Keratinocyte (primary cell): ENCODE data around the gene CUX1. TPM values are rescaled to one million over a fixed set of nuclear protein-coding genes. Genes with fewer than 3 reads are reported as not detected.

Experiments
- DNase-seq: peaks from one replicate; pipeline ENCODE4 v3.0.0-alpha.2; 2011; ENCODE audit warnings: low read depth, missing footprints, low spot score
- FAIRE-seq: peaks from 2 replicates; lab custom pipeline; 2011; peaks lifted over from hg19 to GRCh38; lab: Jason Lieb, UNC
- H2AFZ ChIP-seq: 2 replicates; pipeline ENCODE4 v1.6.0; 2012; ENCODE audit warnings: low read length, control low read depth, inconsistent platforms; ENCODE audit not compliant: control insufficient read depth
- H3K27ac ChIP-seq: 2 replicates; pipeline ENCODE4 v1.5.1; 2011; ENCODE audit warnings: low read length; ENCODE audit not compliant: control insufficient read depth, insufficient read depth
- H3K27me3 ChIP-seq: 3 replicates; pipeline ENCODE4 v1.6.0; 2011; ENCODE audit warnings: low read length; ENCODE audit not compliant: control insufficient read depth, insufficient read depth; ENCODE audit errors: extremely low read depth
- H3K36me3 ChIP-seq, 2 experiments: 2 replicates in 1 of 2; 3 replicates in 1 of 2; pipeline ENCODE4 v1.5.1; 2011; ENCODE audit warnings: low read length in 2 of 2, mild to moderate bottlenecking in 1 of 2; ENCODE audit not compliant: control insufficient read depth in 2 of 2, insufficient read depth in 2 of 2; ENCODE audit errors: extremely low read depth in 1 of 2
- H3K4me1 ChIP-seq: 3 replicates; pipeline ENCODE4 v1.5.1; 2011; ENCODE audit warnings: low read length; ENCODE audit not compliant: control insufficient read depth, insufficient read depth; ENCODE audit errors: extremely low read depth
- H3K4me2 ChIP-seq: 3 replicates; pipeline ENCODE4 v1.6.0; 2011; ENCODE audit warnings: low read depth, low read length; ENCODE audit not compliant: control insufficient read depth, insufficient read depth; ENCODE audit errors: extremely low read depth
- H3K4me3 ChIP-seq, 3 experiments: fragments of 200-600 bp in 1 of 3; sonication (generic) in 1 of 3; 2 replicates in 2 of 3; 3 replicates in 1 of 3; pipeline ENCODE4 v1.5.1; 2011 to 2016; ENCODE audit warnings: low read length in 3 of 3, mild to moderate bottlenecking in 3 of 3, control low read depth in 2 of 3, inconsistent platforms in 1 of 3, low read depth in 1 of 3, mixed read lengths in 1 of 3, mixed run types in 1 of 3, moderate library complexity in 1 of 3; ENCODE audit not compliant: control insufficient read depth in 2 of 3, insufficient read depth in 2 of 3; ENCODE audit errors: extremely low read depth in 1 of 3
- H3K79me2 ChIP-seq: 2 replicates; pipeline ENCODE4 v1.6.0; 2012; ENCODE audit warnings: low read length; ENCODE audit not compliant: control insufficient read depth, insufficient read depth
- H3K9ac ChIP-seq: 3 replicates; pipeline ENCODE4 v1.6.0; 2011; ENCODE audit warnings: low read length; ENCODE audit not compliant: control insufficient read depth, insufficient read depth; ENCODE audit errors: extremely low read depth
- H3K9me1 ChIP-seq: 3 replicates; pipeline ENCODE4 v1.6.0; 2011; ENCODE audit warnings: low read length; ENCODE audit not compliant: control insufficient read depth, insufficient read depth; ENCODE audit errors: extremely low read depth
- H3K9me3 ChIP-seq: 2 replicates; pipeline ENCODE4 v1.5.1; 2012; ENCODE audit warnings: low read depth, low read length; ENCODE audit not compliant: control insufficient read depth
- H4K20me1 ChIP-seq: 3 replicates; pipeline ENCODE4 v1.6.0; 2011; ENCODE audit warnings: low read length; ENCODE audit not compliant: control insufficient read depth, insufficient read depth; ENCODE audit errors: extremely low read depth
- EZH2 ChIP-seq: IDR thresholded peaks from one replicate; pipeline ENCODE4 v1.6.1; 2012; ENCODE audit warnings: inconsistent platforms, mild to moderate bottlenecking, low read length, moderate library complexity
- dilution Hi-C: fragments of 300-500 bp; cut with MboI; formaldehyde crosslinking; loops from one replicate; pipeline ENCODE4 v1.7.0; 2020; ENCODE audit warnings: low sequenced_read_pairs; ENCODE audit not compliant: extremely low pct_ligation_motif_present
- polyA plus RNA-seq, 5 experiments: library from polyadenylated mRNA; depleted of rRNA in 3 of 5; stranded (reverse) in 3 of 5; stranded (forward) in 1 of 5; unstranded in 1 of 5; fragments of >200 nt; gene quantifications; 1 replicate in 1 of 5; 2 replicates in 3 of 5; 3 replicates in 1 of 5; pipeline versions ENCODE4 v1.2.1 to v1.2.3, GENCODE V29; 2011 to 2012; ENCODE audit warnings: missing spikeins in 2 of 5, low read depth in 1 of 5, low replicate concordance in 1 of 5
- TF ChIP-seq, protein P1 (sequence below), 3 experiments: IDR thresholded peaks in 1 of 3; conservative IDR thresholded peaks in 1 of 3; optimal IDR thresholded peaks in 1 of 3; 2 replicates in 2 of 3; 3 replicates in 1 of 3; pipeline versions ENCODE3 to v1.5.1; 2011; ENCODE audit warnings: low read length in 3 of 3, mild to moderate bottlenecking in 3 of 3, moderate library complexity in 2 of 3, control low read depth in 1 of 3, inconsistent platforms in 1 of 3; ENCODE audit not compliant: insufficient read depth in 2 of 3; ENCODE audit errors: extremely low read depth in 1 of 3

Gene CUX1
- polyA plus RNA-seq, 1 donor (not counting 4 experiments of a cell fraction or from before 2014, with no cell fraction given): 18.3 TPM

DNA sequence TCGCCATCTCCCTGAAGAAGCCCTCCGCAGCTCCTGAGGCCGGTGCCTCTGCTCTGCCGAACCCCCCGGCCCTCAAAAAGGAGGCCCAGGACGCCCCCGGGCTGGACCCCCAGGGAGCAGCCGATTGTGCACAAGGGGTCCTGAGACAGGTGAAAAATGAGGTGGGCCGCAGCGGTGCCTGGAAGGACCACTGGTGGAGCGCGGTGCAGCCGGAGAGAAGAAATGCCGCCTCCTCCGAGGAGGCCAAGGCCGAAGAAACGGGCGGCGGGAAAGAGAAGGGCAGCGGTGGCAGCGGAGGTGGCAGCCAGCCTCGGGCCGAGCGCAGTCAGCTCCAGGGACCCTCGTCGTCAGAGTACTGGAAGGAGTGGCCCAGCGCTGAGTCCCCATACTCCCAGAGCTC, 384.1 kb downstream of the CUX1 start:
- TF ChIP-seq, protein P1, sequence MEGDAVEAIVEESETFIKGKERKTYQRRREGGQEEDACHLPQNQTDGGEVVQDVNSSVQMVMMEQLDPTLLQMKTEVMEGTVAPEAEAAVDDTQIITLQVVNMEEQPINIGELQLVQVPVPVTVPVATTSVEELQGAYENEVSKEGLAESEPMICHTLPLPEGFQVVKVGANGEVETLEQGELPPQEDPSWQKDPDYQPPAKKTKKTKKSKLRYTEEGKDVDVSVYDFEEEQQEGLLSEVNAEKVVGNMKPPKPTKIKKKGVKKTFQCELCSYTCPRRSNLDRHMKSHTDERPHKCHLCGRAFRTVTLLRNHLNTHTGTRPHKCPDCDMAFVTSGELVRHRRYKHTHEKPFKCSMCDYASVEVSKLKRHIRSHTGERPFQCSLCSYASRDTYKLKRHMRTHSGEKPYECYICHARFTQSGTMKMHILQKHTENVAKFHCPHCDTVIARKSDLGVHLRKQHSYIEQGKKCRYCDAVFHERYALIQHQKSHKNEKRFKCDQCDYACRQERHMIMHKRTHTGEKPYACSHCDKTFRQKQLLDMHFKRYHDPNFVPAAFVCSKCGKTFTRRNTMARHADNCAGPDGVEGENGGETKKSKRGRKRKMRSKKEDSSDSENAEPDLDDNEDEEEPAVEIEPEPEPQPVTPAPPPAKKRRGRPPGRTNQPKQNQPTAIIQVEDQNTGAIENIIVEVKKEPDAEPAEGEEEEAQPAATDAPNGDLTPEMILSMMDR (optimal IDR thresholded peaks at IDR 0.05 in 1 of 3, IDR thresholded peaks at IDR 0.05 in 1 of 3, conservative IDR thresholded peaks at IDR 0.05 in 1 of 3; ENCODE audit: extremely low read depth in 1 of 3, insufficient read depth in 2 of 3, low read length in 3 of 3): no peak
- TF ChIP-seq EZH2: no peak
- dilution Hi-C loops: no loop called here
- no peak overlapping the region for H3K4me2 ChIP-seq
- H3K27me3 ChIP-seq: no peaks in the 10 kb centered on the region
- H3K27ac ChIP-seq: no peak overlapping the region
- no peaks in the 10 kb centered on the region for H3K4me1 ChIP-seq
- H3K4me3 ChIP-seq: no peak overlapping the region
- no peak overlapping the region for H3K9ac ChIP-seq
- H3K79me2 ChIP-seq: no peaks in the 10 kb centered on the region
- H4K20me1 ChIP-seq: no peaks in the 10 kb centered on the region
- peaks cover 0 to 23% of the 10 kb centered on the region in 2 experiments for H3K36me3 ChIP-seq
- no peaks in the 10 kb centered on the region for H3K9me3 ChIP-seq
- H3K9me1 ChIP-seq: no peaks in the 10 kb centered on the region
- FAIRE-seq: no peak
- no peak for DNase-seq
- no peak overlapping the region for H2AFZ ChIP-seq

DNA sequence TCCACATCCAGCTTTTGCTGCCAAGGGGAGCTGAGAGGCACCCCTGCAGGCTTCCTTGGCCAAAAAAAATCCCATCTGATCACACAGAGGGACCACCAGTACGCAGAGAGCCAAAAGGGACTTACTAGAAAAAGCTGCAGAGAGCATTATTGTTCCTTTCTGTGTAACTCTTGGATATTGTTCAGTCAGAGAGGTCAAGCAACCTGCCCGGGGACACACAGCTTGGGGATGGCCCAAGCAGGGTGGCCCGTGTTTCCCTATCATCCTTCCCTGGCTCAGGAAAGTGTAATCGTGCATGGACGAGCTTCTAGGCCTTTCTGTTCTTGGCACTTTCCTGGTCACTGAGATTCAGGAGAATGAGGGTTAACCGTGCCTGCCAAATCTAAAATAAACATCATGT, 385.1 kb downstream of the CUX1 start:
- no peaks in the 10 kb centered on the region for H3K27me3 ChIP-seq
- DNase-seq (no peak), FAIRE-seq (no peak)
- dilution Hi-C loops: no loop called here
- no peak overlapping the region for H3K4me3 ChIP-seq
- TF ChIP-seq EZH2: no peak
- TF ChIP-seq, protein P1 (optimal IDR thresholded peaks at IDR 0.05 in 1 of 3, IDR thresholded peaks at IDR 0.05 in 1 of 3, conservative IDR thresholded peaks at IDR 0.05 in 1 of 3; ENCODE audit: extremely low read depth in 1 of 3, insufficient read depth in 2 of 3, low read length in 3 of 3): no peak
- no peaks in the 10 kb centered on the region for H4K20me1 ChIP-seq
- no peaks in the 10 kb centered on the region for H3K9me3 ChIP-seq
- H3K4me1 ChIP-seq: no peaks in the 10 kb centered on the region
- H3K9me1 ChIP-seq: no peaks in the 10 kb centered on the region
- H3K9ac ChIP-seq: no peak overlapping the region
- peaks cover 0 to 23% of the 10 kb centered on the region in 2 experiments for H3K36me3 ChIP-seq
- H3K4me2 ChIP-seq: no peak overlapping the region
- no peaks in the 10 kb centered on the region for H3K79me2 ChIP-seq
- no peak overlapping the region for H2AFZ ChIP-seq
- H3K27ac ChIP-seq: no peak overlapping the region
